ENCODE results near the gene AADAC. TPM values are rescaled to one million over a fixed set of nuclear protein-coding genes. Genes with fewer than 3 reads are reported as not detected.

AADAC gene
- total and polyA plus RNA-seq, 2 of the 13 experiments (the other 11 are each of a cell fraction or from before 2014, with no cell fraction given), result 0.87 to 1.5 TPM

- no peak for TF ChIP-seq ZHX2 (IDR thresholded peaks at IDR 0.05; ENCODE audit: low read depth)
- TF ChIP-seq ZHX2 (CRISPR knock-in tag; IDR thresholded peaks at IDR 0.05; ENCODE audit: borderline replicate concordance), result no peak
- no peak for TF ChIP-seq ZNF75D (CRISPR knock-in tag; IDR thresholded peaks at IDR 0.05; ENCODE audit: borderline replicate concordance)
- no peak for TF ChIP-seq BRCA1 (CRISPR knock-in tag; IDR thresholded peaks at IDR 0.05)
- TF ChIP-seq HOMEZ (CRISPR knock-in tag; IDR thresholded peaks at IDR 0.05; ENCODE audit: low read depth), result peak; percentile 53; the same call in 1 of the 2 replicates
- TF ChIP-seq ZNF589 (CRISPR knock-in tag; conservative IDR thresholded peaks at IDR 0.05), result no peak
- no peak for TF ChIP-seq RCOR2 (CRISPR knock-in tag; IDR thresholded peaks at IDR 0.05)
- peak; percentile 43; the same call in 1 of the 2 replicates for TF ChIP-seq FOXO1 (CRISPR knock-in tag; IDR thresholded peaks at IDR 0.05)
- TF ChIP-seq NRL (CRISPR knock-in tag; IDR thresholded peaks at IDR 0.05; ENCODE audit: borderline replicate concordance), result no peak
- TF ChIP-seq ZNF629 (CRISPR knock-in tag; conservative IDR thresholded peaks at IDR 0.05), result no peak
- TF ChIP-seq KDM3A (CRISPR knock-in tag; IDR thresholded peaks at IDR 0.05; ENCODE audit: low read depth), result 0 out of 2 replicates have a peak, but pooled peaks have one; percentile 60
- no peak for TF ChIP-seq SMARCE1 (IDR thresholded peaks at IDR 0.05; ENCODE audit: borderline replicate concordance)
- TF ChIP-seq NFRKB (IDR thresholded peaks at IDR 0.05), result no peak
- no peak for TF ChIP-seq ZNF724P (CRISPR knock-in tag; IDR thresholded peaks at IDR 0.05; ENCODE audit: borderline replicate concordance)
- TF ChIP-seq POLR2AphosphoS2 (IDR thresholded peaks at IDR 0.05; ENCODE audit: low read depth, low read length), result no peak
- TF ChIP-seq ZNF44 (CRISPR knock-in tag; IDR thresholded peaks at IDR 0.05), result no peak
- TF ChIP-seq NCOA2 (CRISPR knock-in tag; IDR thresholded peaks at IDR 0.05), result peak; percentile 71
- no peak for TF ChIP-seq TBP (CRISPR knock-in tag; IDR thresholded peaks at IDR 0.05)
- no peak for TF ChIP-seq HIC2 (CRISPR knock-in tag; IDR thresholded peaks at IDR 0.05; ENCODE audit: low read depth)
- TF ChIP-seq ZNF839 (CRISPR knock-in tag; IDR thresholded peaks at IDR 0.05; ENCODE audit: borderline replicate concordance), result no peak
- TF ChIP-seq ZBTB7B (CRISPR knock-in tag; IDR thresholded peaks at IDR 0.05), result 0 out of 2 replicates have a peak, but pooled peaks have one; percentile 60
- no peak for TF ChIP-seq JUN (CRISPR knock-in tag; IDR thresholded peaks at IDR 0.05)
- no peak for TF ChIP-seq CBFB (CRISPR knock-in tag; IDR thresholded peaks at IDR 0.05)
- TF ChIP-seq POLR2G (IDR thresholded peaks at IDR 0.05; ENCODE audit: low read depth, low read length), result peak; percentile 67
- TF ChIP-seq HDAC2 (CRISPR knock-in tag; IDR thresholded peaks at IDR 0.05), result peak; percentile 70; the same call in 1 of the 2 replicates
These were observed 43.0 kb upstream of the AADAC start (continued) for GRCh38 chr3:151770956-151771355.
